MCF 10A (cell line): Measurements from ENCODE around the gene ZNF428. TPM values are rescaled to one million over a fixed set of nuclear protein-coding genes. Genes with fewer than 3 reads are reported as not detected.
A peak's percentile ranks its signal among the peaks of the same experiment; 100 is the strongest.

ENCODE experiments used
- BruUV-seq: library from RNA; stranded (reverse); fragments of 400-500 nt; replicated peaks from 2 replicates; lab custom pipeline; 2021; lab: Mats Ljungman, UMichigan
- CTCF ChIA-PET: fragments of 300-600 bp; sonication (Branson Sonifier 250); formaldehyde crosslinking; extraction: SDS; loops from one replicate; lab custom pipeline; 2021; ENCODE audit warnings: antibody characterized with exemption, inconsistent platforms; lab: Yijun Ruan, JAX
- POLR2A ChIA-PET: fragments of 300-600, 350-650 bp; sonication (Branson Sonifier 250); formaldehyde crosslinking; extraction: SDS; loops from one replicate; lab custom pipeline; 2020; ENCODE audit warnings: antibody characterized with exemption, inconsistent platforms; lab: Yijun Ruan, JAX
- DNase-seq: peaks from one replicate; pipeline ENCODE4 v3.0.0-alpha.2; 2018; ENCODE audit not compliant: unreplicated experiment
- H3K27ac Mint-ChIP-seq: one replicate; pipeline ENCODE4 v1.8.0; 2022; ENCODE audit warnings: mild to moderate bottlenecking, low read depth, mixed read lengths; ENCODE audit not compliant: unreplicated experiment
- H3K27me3 Mint-ChIP-seq: one replicate; pipeline ENCODE4 v1.8.0; 2022; ENCODE audit warnings: mixed read lengths; ENCODE audit not compliant: insufficient read depth, unreplicated experiment
- H3K36me3 Mint-ChIP-seq: one replicate; pipeline ENCODE4 v1.8.0; 2022; ENCODE audit warnings: mild to moderate bottlenecking, moderate library complexity, mixed read lengths; ENCODE audit not compliant: insufficient read depth, unreplicated experiment
- H3K4me1 Mint-ChIP-seq: one replicate; pipeline ENCODE4 v1.8.0; 2022; ENCODE audit warnings: mixed read lengths; ENCODE audit not compliant: insufficient read depth, unreplicated experiment
- H3K4me3 Mint-ChIP-seq: one replicate; pipeline ENCODE4 v1.8.0; 2022; ENCODE audit warnings: mild to moderate bottlenecking, moderate library complexity, mixed read lengths; ENCODE audit not compliant: unreplicated experiment
- H3K9me3 Mint-ChIP-seq: one replicate; pipeline ENCODE4 v1.8.0; 2022; ENCODE audit warnings: mixed read lengths; ENCODE audit not compliant: unreplicated experiment
- CTCF ChIP-seq: fragments of 200-600 bp; IDR thresholded peaks from one replicate; pipeline ENCODE4 v1.8.0; 2022; ENCODE audit warnings: antibody characterized with exemption, mild to moderate bottlenecking; ENCODE audit not compliant: unreplicated experiment
- intact Hi-C: fragments of 100-400 bp; cut with micrococcal nuclease; formaldehyde crosslinking; loops from 2 replicates; pipeline ENCODE4 v1.14.1; 2022
- total RNA-seq: library from RNA; stranded (reverse); gene quantifications from 2 replicates; pipeline ENCODE4 v1.2.3, GENCODE V29; 2022

The ZNF428 gene
- total RNA-seq, 1 experiment from 2014 or later = 23.3 TPM

GRCh38 chr19:43599635-43600295 lies 19.7 kb downstream of the ZNF428 start:
- H3K27ac Mint-ChIP-seq = no peak overlapping the region
- no peak for TF ChIP-seq CTCF
- CTCF ChIA-PET = interaction anchor here (1.2 to 1.6 kb wide), 3 partner anchors 26 to 68 kb away, joined by 5 to 6 read pairs (median 5); no protein-coding TSS in a partner anchor
- no TSS peak for BruUV-seq
- DNase-seq = no peak
- intact Hi-C loops = loop anchor here (5.0 kb wide), 1 partner anchor 183 kb away; the partner anchor contains the start of gene KCNN4
- no peaks in the 10 kb centered on the region for H3K27me3 Mint-ChIP-seq
- POLR2A ChIA-PET = no interaction called here
- H3K4me1 Mint-ChIP-seq = peaks cover 13% of the 10 kb centered on the region
- H3K9me3 Mint-ChIP-seq = no peaks in the 10 kb centered on the region
- no peak overlapping the region for H3K4me3 Mint-ChIP-seq
- peaks cover 31% of the 10 kb centered on the region for H3K36me3 Mint-ChIP-seq

- Mint-ChIP-seq H3K4me1 (peaks cover 17% of the 10 kb centered on the region), H3K4me3 (peak overlapping the region; percentile 99), H3K36me3 (peaks cover 32% of the 10 kb centered on the region), H3K9me3 (no peaks in the 10 kb centered on the region), H3K27me3 (no peaks in the 10 kb centered on the region), H3K27ac (no peak overlapping the region)
- POLR2A ChIA-PET = interaction anchor here (4.1 kb wide), 1 partner anchor 8 kb away, joined by 45 read pairs; no protein-coding TSS in a partner anchor
- no TSS peak for BruUV-seq
- TF ChIP-seq CTCF = no peak
- intact Hi-C loops = loop anchor here (5.0 kb wide), 1 partner anchor 184 kb away; the partner anchor contains the start of gene KCNN4
- CTCF ChIA-PET = interaction anchor here (0.6 to 1.6 kb wide), 3 partner anchors 43 to 1826 kb away, joined by 5 to 6 read pairs (median 5); no protein-coding TSS in a partner anchor
- DNase-seq = no peak
These were observed 20.8 kb downstream of the ZNF428 start for GRCh38 chr19:43598445-43599240.

GRCh38 chr19:43597876-43598275 lies 21.6 kb downstream of the ZNF428 start:
- peaks cover 24% of the 10 kb centered on the region for H3K4me1 Mint-ChIP-seq
- H3K36me3 Mint-ChIP-seq = peaks cover 40% of the 10 kb centered on the region
- DNase-seq = no peak
- no peaks in the 10 kb centered on the region for H3K27me3 Mint-ChIP-seq
- intact Hi-C loops = loop anchor here (2.0 to 5.0 kb wide), 2 partner anchors 65 to 184 kb away; partner anchors contain the start of genes KCNN4 and ZNF575
- H3K4me3 Mint-ChIP-seq = peak overlapping the region; percentile 99
- POLR2A ChIA-PET = interaction anchor here (2.4 to 5.4 kb wide), 5 partner anchors 8 to 71 kb away, joined by 6 to 75 read pairs (median 39); partner anchors contain the start of genes ETHE1, ZNF428 and ZNF575
- no TSS peak for BruUV-seq
- H3K9me3 Mint-ChIP-seq = no peaks in the 10 kb centered on the region
- peak overlapping the region; percentile 99 for H3K27ac Mint-ChIP-seq
- CTCF ChIA-PET = interaction anchor here (0.5 to 1.2 kb wide), 5 partner anchors 8 to 1827 kb away, joined by 3 to 6 read pairs (median 3); no protein-coding TSS in a partner anchor
- TF ChIP-seq CTCF = no peak
